Measurements from ENCODE around the gene CAPZA2. TPM values are rescaled to one million over a fixed set of nuclear protein-coding genes. Genes with fewer than 3 reads are reported as not detected.
"Not testable (repeated sequence)": the region's sequence is repeated elsewhere in the genome, so short reads cannot be mapped to it uniquely, and the experiment has no call there.

The CAPZA2 gene
- total RNA-seq, 1 experiment from 2014 or later, result 173 TPM

DNA sequence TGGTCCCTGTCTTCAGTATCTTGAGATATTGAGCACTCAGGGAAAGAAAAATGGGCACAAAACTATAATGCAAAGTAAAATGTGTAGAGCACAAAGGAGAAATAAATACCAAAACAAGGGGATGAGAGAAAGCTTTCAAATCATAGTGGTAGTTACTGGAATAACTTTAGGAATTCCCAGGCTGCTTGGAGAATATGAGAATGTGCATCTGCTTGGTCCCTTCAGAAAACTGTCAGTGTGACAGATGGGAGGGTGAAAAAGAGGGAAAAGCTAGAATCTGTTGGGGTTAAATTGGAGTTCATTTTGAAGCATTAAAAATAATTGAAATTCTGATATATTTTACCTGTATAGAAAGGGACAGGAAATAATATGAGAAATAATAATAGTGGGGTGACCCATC, 106.2 kb downstream of the CAPZA2 start:
- POLR2A ChIA-PET, result interaction anchor here (0.7 kb wide), 1 partner anchor 778 kb away, joined by 3 read pairs; no protein-coding TSS in a partner anchor
- intact Hi-C loops (cut with micrococcal nuclease), result no loop called here
- no peak for DNase-seq (ENCODE audit: unreplicated experiment)
- TF ChIP-seq, protein P1, sequence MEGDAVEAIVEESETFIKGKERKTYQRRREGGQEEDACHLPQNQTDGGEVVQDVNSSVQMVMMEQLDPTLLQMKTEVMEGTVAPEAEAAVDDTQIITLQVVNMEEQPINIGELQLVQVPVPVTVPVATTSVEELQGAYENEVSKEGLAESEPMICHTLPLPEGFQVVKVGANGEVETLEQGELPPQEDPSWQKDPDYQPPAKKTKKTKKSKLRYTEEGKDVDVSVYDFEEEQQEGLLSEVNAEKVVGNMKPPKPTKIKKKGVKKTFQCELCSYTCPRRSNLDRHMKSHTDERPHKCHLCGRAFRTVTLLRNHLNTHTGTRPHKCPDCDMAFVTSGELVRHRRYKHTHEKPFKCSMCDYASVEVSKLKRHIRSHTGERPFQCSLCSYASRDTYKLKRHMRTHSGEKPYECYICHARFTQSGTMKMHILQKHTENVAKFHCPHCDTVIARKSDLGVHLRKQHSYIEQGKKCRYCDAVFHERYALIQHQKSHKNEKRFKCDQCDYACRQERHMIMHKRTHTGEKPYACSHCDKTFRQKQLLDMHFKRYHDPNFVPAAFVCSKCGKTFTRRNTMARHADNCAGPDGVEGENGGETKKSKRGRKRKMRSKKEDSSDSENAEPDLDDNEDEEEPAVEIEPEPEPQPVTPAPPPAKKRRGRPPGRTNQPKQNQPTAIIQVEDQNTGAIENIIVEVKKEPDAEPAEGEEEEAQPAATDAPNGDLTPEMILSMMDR (IDR thresholded peaks at IDR 0.05; ENCODE audit: unreplicated experiment), result no peak
- Mint-ChIP-seq H3K9me3 (ENCODE audit: unreplicated experiment) (no peaks in the 10 kb centered on the region), H3K4me1 (ENCODE audit: insufficient read depth, unreplicated experiment) (peaks cover 5% of the 10 kb centered on the region), H3K27ac (ENCODE audit: low read depth, unreplicated experiment) (no peak overlapping the region), H3K27me3 (ENCODE audit: insufficient read depth, unreplicated experiment) (no peaks in the 10 kb centered on the region), H3K36me3 (ENCODE audit: insufficient read depth, unreplicated experiment) (no peaks in the 10 kb centered on the region), H3K4me3 (ENCODE audit: unreplicated experiment) (no peak overlapping the region)
- no TSS peak for BruUV-seq (replicated peaks)
- CTCF ChIA-PET, result interaction anchor here (4.6 kb wide), 1 partner anchor 17 kb away, joined by 42 read pairs; no protein-coding TSS in a partner anchor

DNA sequence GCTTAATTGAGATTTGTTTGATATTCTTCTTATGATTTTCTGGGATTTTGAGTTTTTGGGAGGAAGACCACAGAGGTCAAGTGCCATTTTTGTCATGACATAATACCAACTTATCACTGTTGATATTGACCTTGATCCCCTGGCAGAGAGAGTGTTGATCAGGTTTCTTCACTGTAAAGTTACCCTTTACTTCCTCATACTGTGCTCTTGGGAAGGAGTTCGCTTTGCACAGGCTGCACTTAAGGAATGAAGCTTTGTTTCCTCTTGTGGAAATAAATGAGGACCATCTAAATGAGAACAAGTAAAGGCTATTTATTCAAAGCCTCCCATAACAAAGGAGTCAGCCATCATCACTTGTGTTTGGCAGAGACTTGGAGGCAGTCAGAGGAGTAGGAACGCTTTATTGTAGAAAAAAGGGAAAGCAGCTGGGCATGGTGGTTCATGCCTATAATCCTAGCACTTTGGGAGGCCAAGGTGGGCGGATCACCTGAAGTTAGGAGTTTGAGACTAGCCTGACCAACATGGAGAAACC, 107.0 kb downstream of the CAPZA2 start:
- ChIA-PET CTCF (interaction anchor here (0.6 to 4.6 kb wide), 4 partner anchors 16 to 103 kb away, joined by 3 to 42 read pairs (median 4); no protein-coding TSS in a partner anchor), POLR2A (no interaction called here)
- DNase-seq (ENCODE audit: unreplicated experiment), result no peak
- TF ChIP-seq, protein P1 (IDR thresholded peaks at IDR 0.05; ENCODE audit: unreplicated experiment), result no peak
- no peaks in the 10 kb centered on the region for H3K9me3 Mint-ChIP-seq (ENCODE audit: unreplicated experiment)
- H3K36me3 Mint-ChIP-seq (ENCODE audit: insufficient read depth, unreplicated experiment), result no peaks in the 10 kb centered on the region
- H3K4me3 Mint-ChIP-seq (ENCODE audit: unreplicated experiment), result no peak overlapping the region
- intact Hi-C loops (cut with micrococcal nuclease), result no loop called here
- no peak overlapping the region for H3K27ac Mint-ChIP-seq (ENCODE audit: low read depth, unreplicated experiment)
- peaks cover 5% of the 10 kb centered on the region for H3K4me1 Mint-ChIP-seq (ENCODE audit: insufficient read depth, unreplicated experiment)
- BruUV-seq (replicated peaks), result no TSS peak
- H3K27me3 Mint-ChIP-seq (ENCODE audit: insufficient read depth, unreplicated experiment), result no peaks in the 10 kb centered on the region

DNA sequence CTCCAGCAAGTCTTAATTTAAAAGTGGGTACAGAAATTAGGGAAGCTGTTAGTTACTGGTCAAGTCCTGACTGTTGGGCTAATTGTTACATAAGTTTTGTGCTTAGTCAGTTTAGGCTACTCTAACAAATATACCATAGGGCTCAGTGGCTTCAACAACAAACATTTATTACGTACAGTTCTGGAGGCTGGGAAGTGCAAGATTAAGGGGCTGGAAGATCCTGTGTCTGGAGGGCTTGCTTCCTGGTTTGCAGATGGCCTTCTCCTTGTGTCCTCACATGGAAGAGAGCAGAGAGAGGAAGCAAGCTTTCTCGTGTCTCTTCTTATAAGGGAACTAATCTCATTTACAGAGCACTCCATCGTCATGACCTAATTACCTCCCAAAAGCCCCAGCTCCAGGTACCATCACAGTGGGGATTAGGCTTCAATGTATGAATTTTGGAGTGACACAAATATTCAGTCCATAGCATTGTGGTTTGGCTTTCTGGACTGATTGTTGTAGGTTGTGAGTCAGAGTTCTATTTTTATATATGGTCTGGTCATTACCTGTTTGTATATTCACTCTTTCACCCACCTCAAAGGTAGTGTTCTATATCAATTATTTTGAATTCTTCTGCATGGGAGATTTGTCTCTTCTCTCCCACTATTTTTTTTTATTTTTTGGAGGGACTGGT, 108.0 kb downstream of the CAPZA2 start:
- no peak for DNase-seq (ENCODE audit: unreplicated experiment)
- intact Hi-C loops (cut with micrococcal nuclease), result no loop called here
- TF ChIP-seq, protein P1 (IDR thresholded peaks at IDR 0.05; ENCODE audit: unreplicated experiment), result no peak
- ChIA-PET POLR2A (interaction anchor here (1.0 kb wide), 1 partner anchor 16 kb away, joined by 3 read pairs; no protein-coding TSS in a partner anchor), CTCF (interaction anchor here (0.6 to 4.6 kb wide), 6 partner anchors 14 to 287 kb away, joined by 3 to 42 read pairs (median 4); no protein-coding TSS in a partner anchor)
- H3K4me3 Mint-ChIP-seq (ENCODE audit: unreplicated experiment), result no peak overlapping the region
- BruUV-seq (replicated peaks), result no TSS peak
- no peaks in the 10 kb centered on the region for H3K36me3 Mint-ChIP-seq (ENCODE audit: insufficient read depth, unreplicated experiment)
- no peaks in the 10 kb centered on the region for H3K9me3 Mint-ChIP-seq (ENCODE audit: unreplicated experiment)
- no peaks in the 10 kb centered on the region for H3K27me3 Mint-ChIP-seq (ENCODE audit: insufficient read depth, unreplicated experiment)
- no peak overlapping the region for H3K27ac Mint-ChIP-seq (ENCODE audit: low read depth, unreplicated experiment)
- peaks cover 5% of the 10 kb centered on the region for H3K4me1 Mint-ChIP-seq (ENCODE audit: insufficient read depth, unreplicated experiment)

DNA sequence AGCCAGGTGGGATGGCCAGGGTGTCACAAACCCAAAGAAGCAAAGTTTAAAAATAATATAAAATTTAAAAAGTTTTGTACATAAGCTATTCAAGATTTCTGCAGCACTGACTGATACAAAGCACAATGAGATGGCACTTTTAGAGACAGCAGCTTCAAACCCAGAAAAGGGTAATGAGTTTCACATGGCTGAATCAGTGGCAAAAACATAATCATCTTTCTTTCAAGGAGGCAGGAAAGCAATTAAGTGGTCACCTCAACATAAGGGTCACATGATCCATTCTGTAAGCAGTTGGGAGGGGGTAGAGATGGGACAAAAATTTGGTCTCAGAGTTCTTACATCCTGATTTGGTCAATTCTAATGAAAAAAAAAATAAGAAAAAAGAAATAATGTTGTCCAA, 108.8 kb downstream of the CAPZA2 start:
- BruUV-seq (replicated peaks), result not testable (repeated sequence)
- CTCF ChIA-PET, result interaction anchor here (0.6 to 4.6 kb wide), 5 partner anchors 14 to 286 kb away, joined by 3 to 42 read pairs (median 4); no protein-coding TSS in a partner anchor

More for the DNA sequence above, 108.8 kb downstream of the CAPZA2 start:
- H3K4me3 Mint-ChIP-seq (ENCODE audit: unreplicated experiment); intact Hi-C loops (cut with micrococcal nuclease); POLR2A ChIA-PET; DNase-seq (ENCODE audit: unreplicated experiment); H3K4me1 Mint-ChIP-seq (ENCODE audit: insufficient read depth, unreplicated experiment); H3K27ac Mint-ChIP-seq (ENCODE audit: low read depth, unreplicated experiment); H3K9me3 Mint-ChIP-seq (ENCODE audit: unreplicated experiment); H3K36me3 Mint-ChIP-seq (ENCODE audit: insufficient read depth, unreplicated experiment); H3K27me3 Mint-ChIP-seq (ENCODE audit: insufficient read depth, unreplicated experiment): not testable (repeated sequence)

Other genes starting within 250 kb of the CAPZA2 start
- gene MET, start 190.4 kb upstream of the CAPZA2 start, total RNA-seq (2022), result 129 and 154 TPM in 2 replicates
- 14.8 and 18.5 TPM in 2 replicates for gene ST7, start 90.9 kb downstream of the CAPZA2 start, total RNA-seq (2022)